Upper lobe of right lung (tissue), 1 donor: ENCODE results near the gene ZNF761. TPM values are rescaled to one million over a fixed set of nuclear protein-coding genes. Genes with fewer than 3 reads are reported as not detected.
A peak's percentile ranks its signal among the peaks of the same experiment; 100 is the strongest.
"Not testable (repeated sequence)": the region's sequence is repeated elsewhere in the genome, so short reads cannot be mapped to it uniquely, and the experiment has no call there.

Experiments
- ATAC-seq: fragments of 200-7000 bp; cut with Tn5 transposase; one replicate; pipeline ENCODE4 v1.9.1; 2020; ENCODE audit warnings: mild to moderate bottlenecking, moderate library complexity
- DNase-seq: peaks from one replicate; pipeline ENCODE4 v3.0.0-alpha.2; 2020
- H3K27ac ChIP-seq: fragments of 200-600 bp; one replicate; pipeline ENCODE4 v1.8.0; 2022
- H3K27me3 ChIP-seq: fragments of 200-600 bp; one replicate; pipeline ENCODE4 v1.8.0; 2022; ENCODE audit warnings: mild to moderate bottlenecking
- H3K36me3 ChIP-seq: fragments of 200-600 bp; one replicate; pipeline ENCODE4 v1.8.0; 2022
- H3K4me1 ChIP-seq: fragments of 200-600 bp; one replicate; pipeline ENCODE4 v1.8.0; 2022
- H3K4me3 ChIP-seq: fragments of 200-600 bp; one replicate; pipeline ENCODE4 v1.8.0; 2022; ENCODE audit warnings: mild to moderate bottlenecking
- H3K9me3 ChIP-seq: fragments of 200-600 bp; one replicate; pipeline ENCODE4 v1.8.0; 2022
- intact Hi-C: fragments of 100-400 bp; cut with DNase I; formaldehyde crosslinking; loops from one replicate; pipeline ENCODE4 v1.11.0; 2022
- total RNA-seq: library from RNA; stranded (reverse); fragmentation: NEBNext Ultra II Directional; extraction: Animal tissue kit (Norgen Biotek cat#: 25700); gene quantifications from one replicate; pipeline ENCODE4 v1.2.1, GENCODE V29; 2021
- TF ChIP-seq, protein P1 (sequence below): fragments of 200-600 bp; IDR thresholded peaks from one replicate; pipeline ENCODE4 v1.8.0; 2022; ENCODE audit warnings: antibody characterized with exemption
- donor health status: DM: no; HTN: yes; CAD: no; lungs with severe emphysema.

The ZNF761 gene
- total RNA-seq, 1 donor from 2014 or later = 12.1 TPM

DNA sequence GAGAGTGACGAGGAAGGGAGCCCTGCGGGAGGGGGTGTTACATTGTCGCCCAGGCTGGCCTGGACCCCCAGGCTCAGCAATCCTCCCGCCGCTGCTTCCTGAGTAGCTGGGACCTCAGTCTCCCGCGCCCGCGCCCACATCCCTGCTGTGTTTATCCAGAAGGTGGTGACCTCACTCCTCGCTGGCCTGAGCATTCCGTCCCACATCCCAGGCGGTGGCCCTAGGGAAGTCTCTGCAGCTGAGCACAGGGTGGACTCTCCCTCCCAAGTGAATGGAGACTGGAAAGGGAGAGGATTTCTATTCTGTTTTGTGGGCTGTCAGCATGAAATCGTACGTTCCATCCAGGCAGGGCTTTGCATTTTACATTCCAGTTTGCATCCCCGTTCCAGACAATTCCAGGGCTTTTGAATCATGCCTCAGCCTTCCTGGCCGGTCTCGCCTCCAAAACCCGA, 37.2 kb upstream of the ZNF761 start:
- Histone ChIP-seq H3K36me3 (peaks cover 7% of the 10 kb centered on the region), H3K4me3 (peak overlapping the region; percentile 79), H3K27ac (peak overlapping the region; percentile 81), H3K4me1 (peaks cover 21% of the 10 kb centered on the region), H3K9me3 (no peaks in the 10 kb centered on the region), H3K27me3 (no peaks in the 10 kb centered on the region)
- ATAC-seq (peak; percentile 28), DNase-seq (peak; percentile 68)
- TF ChIP-seq, protein P1, sequence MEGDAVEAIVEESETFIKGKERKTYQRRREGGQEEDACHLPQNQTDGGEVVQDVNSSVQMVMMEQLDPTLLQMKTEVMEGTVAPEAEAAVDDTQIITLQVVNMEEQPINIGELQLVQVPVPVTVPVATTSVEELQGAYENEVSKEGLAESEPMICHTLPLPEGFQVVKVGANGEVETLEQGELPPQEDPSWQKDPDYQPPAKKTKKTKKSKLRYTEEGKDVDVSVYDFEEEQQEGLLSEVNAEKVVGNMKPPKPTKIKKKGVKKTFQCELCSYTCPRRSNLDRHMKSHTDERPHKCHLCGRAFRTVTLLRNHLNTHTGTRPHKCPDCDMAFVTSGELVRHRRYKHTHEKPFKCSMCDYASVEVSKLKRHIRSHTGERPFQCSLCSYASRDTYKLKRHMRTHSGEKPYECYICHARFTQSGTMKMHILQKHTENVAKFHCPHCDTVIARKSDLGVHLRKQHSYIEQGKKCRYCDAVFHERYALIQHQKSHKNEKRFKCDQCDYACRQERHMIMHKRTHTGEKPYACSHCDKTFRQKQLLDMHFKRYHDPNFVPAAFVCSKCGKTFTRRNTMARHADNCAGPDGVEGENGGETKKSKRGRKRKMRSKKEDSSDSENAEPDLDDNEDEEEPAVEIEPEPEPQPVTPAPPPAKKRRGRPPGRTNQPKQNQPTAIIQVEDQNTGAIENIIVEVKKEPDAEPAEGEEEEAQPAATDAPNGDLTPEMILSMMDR = no peak
- intact Hi-C loops = no loop called here

DNA sequence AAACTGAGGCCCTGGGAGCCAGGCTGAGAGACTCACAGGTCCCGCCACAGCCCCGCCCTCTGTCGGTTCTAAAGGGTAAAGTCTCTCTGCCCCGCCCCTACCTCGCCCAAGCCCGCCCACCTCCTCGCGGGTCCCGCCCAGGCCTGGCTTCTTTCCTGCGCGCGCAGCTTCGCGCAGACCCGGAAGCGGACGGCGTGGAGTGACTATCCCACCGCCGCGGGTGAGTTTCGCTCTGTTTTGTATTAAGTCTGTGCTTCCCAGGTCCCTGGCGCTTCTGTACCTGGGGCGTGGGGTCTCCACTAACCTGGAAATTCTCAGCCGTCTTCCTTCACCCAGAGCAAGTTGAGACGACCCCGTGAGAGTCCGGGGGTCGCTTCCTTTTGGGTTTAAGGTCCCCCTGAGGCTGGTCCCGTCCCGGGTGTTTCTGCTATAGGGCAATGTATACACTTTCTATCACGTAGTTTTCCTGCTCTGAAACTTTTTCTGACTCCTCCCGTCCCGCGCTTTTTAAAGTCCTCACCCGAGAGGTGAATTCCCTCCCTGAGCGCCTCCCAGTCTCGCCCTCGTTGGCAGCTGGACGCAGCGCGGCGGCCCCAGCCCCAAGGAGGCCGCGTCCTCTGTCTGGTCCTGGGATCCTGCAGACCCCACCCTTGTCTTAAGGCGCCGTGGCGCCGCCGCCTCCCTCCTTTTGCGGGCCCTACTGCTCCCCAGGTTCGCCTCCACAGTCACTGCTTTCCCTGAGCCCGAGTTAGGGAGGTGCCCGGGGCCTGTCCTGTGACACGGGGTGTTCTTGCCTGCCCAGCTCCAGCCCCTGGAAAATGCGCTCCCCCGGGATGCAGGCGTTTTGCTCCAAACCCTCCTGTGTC, 36.6 kb upstream of the ZNF761 start, which contains the start of gene ZNF765:
TSS of gene ZNF765 (plus strand) at position 176 of the 866 bp plus-strand sequence. CDS start 2,867 bp downstream, outside the sequence.
- H3K27ac ChIP-seq = peak within 1 kb of the TSS; percentile 81
- peaks cover 21% of the 10 kb centered on the region for H3K4me1 ChIP-seq
- ATAC-seq (peak; percentile 100), DNase-seq (peak; percentile 97)
- TF ChIP-seq, protein P1 = peak; percentile 49
- no peaks in the 10 kb centered on the region for H3K9me3 ChIP-seq
- peak within 1 kb of the TSS; percentile 79 for H3K4me3 ChIP-seq
- H3K27me3 ChIP-seq = no peaks in the 10 kb centered on the region
- peaks cover 13% of the 10 kb centered on the region for H3K36me3 ChIP-seq
- intact Hi-C loops = no loop called here

DNA sequence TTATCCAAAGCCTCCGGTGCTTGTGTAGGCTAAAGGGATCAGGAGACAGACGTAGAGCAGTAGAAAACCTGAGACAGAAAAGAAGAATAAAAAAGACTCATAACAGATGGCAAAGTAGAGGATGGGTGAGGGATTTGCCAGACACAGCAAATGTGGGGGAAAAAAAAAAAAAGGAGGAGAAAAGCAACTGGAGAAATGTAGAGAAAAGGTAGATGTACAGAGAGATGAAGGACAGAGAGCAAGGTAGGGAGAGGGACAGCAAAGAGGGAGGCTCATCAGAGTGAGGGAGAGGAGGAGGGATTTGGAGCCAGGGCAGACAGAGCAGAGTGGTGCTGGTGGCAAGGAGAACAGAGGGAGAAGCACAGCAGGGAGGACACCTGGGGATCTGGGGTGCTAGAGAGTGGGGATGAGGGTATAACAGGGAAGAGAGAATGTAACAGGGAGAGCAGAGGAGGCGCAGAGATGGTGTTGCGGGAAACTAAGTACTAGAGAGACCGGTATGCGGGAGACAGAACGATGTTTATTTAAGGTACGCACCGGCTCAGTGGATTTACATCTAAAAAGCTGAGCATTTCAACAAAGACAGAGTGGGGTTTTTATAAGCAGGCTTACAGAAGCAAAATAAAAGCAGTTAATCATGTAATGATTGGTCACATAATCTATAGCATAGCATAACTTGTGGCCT, 35.8 kb upstream of the ZNF761 start:
- ATAC-seq, H3K27me3 ChIP-seq, intact Hi-C loops, H3K9me3 ChIP-seq, DNase-seq: not testable (repeated sequence)
- H3K27ac ChIP-seq = peak overlapping the region; percentile 81
- peaks cover 21% of the 10 kb centered on the region for H3K4me1 ChIP-seq
- peak overlapping the region; percentile 79 for H3K4me3 ChIP-seq
- H3K36me3 ChIP-seq = peaks cover 21% of the 10 kb centered on the region

DNA sequence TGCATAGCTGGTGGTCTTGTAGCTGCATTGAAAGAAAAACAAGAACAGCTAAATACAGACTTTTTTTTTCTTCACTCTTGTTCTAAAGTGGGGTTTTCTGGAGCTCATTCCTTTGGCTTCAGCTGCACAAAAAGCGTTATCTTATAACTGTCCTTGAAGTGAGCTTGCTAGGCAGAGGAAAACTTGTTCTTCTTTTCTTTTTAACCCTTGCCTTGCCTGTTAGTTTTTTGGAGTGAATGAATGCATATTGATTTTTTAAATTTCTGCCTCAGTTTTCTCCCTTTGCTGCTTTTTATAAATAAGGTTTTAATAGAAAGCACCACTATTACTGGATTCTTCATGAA, 35.3 kb upstream of the ZNF761 start:
- Histone ChIP-seq H3K36me3 (peaks cover 23% of the 10 kb centered on the region), H3K27me3 (no peaks in the 10 kb centered on the region), H3K9me3 (no peaks in the 10 kb centered on the region), H3K27ac (no peak overlapping the region), H3K4me1 (peaks cover 21% of the 10 kb centered on the region), H3K4me3 (no peak overlapping the region)
- intact Hi-C loops = no loop called here
- DNase-seq (no peak), ATAC-seq (no peak)
- TF ChIP-seq, protein P1 = no peak

DNA sequence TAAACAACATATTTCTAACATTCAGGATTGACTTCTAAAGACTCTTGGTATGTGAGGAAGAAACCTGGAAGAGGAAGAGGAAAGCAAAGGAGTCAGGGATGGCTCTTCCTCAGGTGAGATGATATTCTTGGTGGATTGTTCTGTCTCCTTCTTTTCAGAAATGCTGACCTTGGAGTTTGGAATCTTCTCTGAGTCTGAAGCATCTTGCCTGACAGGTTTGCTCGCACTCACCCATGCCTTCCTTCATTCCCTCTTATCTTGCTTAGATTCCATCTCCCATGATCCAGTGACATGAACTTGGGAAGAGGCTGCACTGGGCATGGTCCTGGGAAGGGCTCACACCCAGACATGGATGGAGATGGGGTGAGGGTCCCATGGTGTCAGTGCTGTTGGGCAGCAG, 33.9 kb upstream of the ZNF761 start:
- H3K4me3 ChIP-seq, DNase-seq, H3K27ac ChIP-seq, intact Hi-C loops, H3K9me3 ChIP-seq, H3K27me3 ChIP-seq, ATAC-seq: not testable (repeated sequence)
- Histone ChIP-seq H3K36me3 (peaks cover 33% of the 10 kb centered on the region), H3K4me1 (peaks cover 21% of the 10 kb centered on the region)

DNA sequence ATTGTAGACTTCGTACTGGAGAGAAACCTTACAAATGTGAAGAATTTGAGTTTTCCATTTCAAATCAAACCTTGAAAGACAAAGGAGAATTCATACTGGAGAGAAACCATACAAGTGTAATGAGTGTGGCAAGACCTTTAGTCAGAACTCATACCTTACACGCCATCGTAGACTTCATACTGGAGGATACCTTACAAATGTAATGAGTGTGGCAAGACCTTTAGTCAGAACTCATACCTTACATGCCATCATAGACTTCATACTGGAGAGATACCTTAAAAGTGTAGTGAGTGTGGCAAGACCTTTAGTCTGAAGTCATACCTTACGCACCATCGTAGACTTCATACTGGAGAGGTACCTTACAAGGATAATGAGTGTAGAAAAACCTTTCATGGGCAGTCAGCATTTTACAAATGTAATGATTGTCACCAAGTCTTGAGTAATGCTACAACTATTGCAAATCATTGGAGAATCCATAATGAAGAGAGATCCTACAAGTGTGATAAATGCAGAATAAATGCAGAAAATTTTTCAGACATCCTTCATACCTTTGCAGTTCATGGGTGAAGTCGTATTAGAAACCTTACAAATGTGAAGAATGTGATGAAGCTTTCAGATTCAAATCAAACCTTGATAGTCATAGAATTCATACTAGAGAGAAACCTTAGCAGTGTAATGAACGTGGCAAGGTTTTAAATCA, 22.1 kb upstream of the ZNF761 start:
- Histone ChIP-seq H3K4me1 (no peaks in the 10 kb centered on the region), H3K36me3 (peaks cover 34% of the 10 kb centered on the region), H3K27ac (no peak overlapping the region), H3K4me3 (no peak overlapping the region), H3K9me3 (peaks cover 55% of the 10 kb centered on the region), H3K27me3 (no peaks in the 10 kb centered on the region)
- DNase-seq (no peak), ATAC-seq (no peak)
- intact Hi-C loops = no loop called here
- TF ChIP-seq, protein P1 = no peak

DNA sequence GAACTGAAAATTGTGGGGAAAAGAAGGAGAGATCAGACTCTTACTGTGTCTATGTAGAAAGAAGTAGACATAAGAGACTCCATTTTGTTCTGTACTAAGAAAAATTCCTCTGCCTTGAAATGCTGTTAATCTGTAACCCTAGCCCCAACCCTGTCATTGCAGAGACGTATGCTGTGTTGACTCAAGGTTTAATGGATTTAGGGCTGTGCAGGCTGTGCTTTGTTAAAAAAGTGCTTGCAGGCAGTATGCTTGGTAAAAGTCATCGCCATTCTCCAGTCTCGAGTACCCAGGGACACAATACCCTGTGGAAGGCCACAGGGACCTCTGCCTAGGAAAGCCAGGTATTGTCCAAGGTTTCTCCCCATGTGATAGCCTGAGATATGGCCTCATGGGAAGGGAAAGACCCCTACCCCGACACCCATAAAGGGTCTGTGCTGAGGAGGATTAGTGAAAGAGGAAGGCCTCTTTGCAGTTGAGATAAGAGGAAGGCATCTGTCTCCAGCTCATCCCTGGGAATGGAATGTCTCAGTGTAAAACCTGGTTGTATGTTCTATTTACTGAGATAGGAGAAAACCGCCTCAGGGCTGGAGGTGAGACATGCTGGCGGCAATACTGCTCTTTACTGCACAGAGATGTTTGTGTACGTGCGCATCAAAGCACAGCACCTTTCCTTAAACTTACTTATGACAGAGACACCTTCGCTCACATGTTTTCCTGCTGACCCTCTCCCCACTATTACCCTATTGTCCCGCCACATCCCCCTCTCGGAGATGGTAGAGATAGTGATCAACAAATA, 11.1 kb upstream of the ZNF761 start:
- ATAC-seq, H3K4me1 ChIP-seq, DNase-seq, H3K27me3 ChIP-seq, H3K36me3 ChIP-seq, H3K27ac ChIP-seq, intact Hi-C loops, H3K4me3 ChIP-seq, H3K9me3 ChIP-seq: not testable (repeated sequence)
